WI38 (cell line): Measurements from ENCODE around the gene RNF123.

Source experiments
- H3K4me3 ChIP-seq: 2 replicates; pipeline ENCODE4 v1.5.1; 2011; ENCODE audit warnings: low read depth, mild to moderate bottlenecking, control low read depth, low read length
- CTCF ChIP-seq: IDR thresholded peaks from 2 replicates; pipeline ENCODE4 v1.5.1; 2012; ENCODE audit warnings: low read depth, mild to moderate bottlenecking, control low read depth, low read length

Gene RNF123

GRCh38 chr3:49647741-49648140 lies 41.6 kb upstream of the RNF123 start:
- no peak for TF ChIP-seq CTCF
- no peak overlapping the region for H3K4me3 ChIP-seq

GRCh38 chr3:49648354-49649019 lies 40.9 kb upstream of the RNF123 start:
- H3K4me3 ChIP-seq = no peak overlapping the region
- TF ChIP-seq CTCF = no peak

GRCh38 chr3:49649576-49649975 lies 39.8 kb upstream of the RNF123 start:
- no peak overlapping the region for H3K4me3 ChIP-seq
- TF ChIP-seq CTCF = no peak

GRCh38 chr3:49650177-49650576 lies 39.2 kb upstream of the RNF123 start:
- H3K4me3 ChIP-seq = no peak overlapping the region
- TF ChIP-seq CTCF = no peak

GRCh38 chr3:49650637-49651036 lies 38.7 kb upstream of the RNF123 start:
- TF ChIP-seq CTCF = no peak

GRCh38 chr3:49652218-49652902 lies 37.0 kb upstream of the RNF123 start:
- no peak for TF ChIP-seq CTCF
- H3K4me3 ChIP-seq = no peak overlapping the region

More at GRCh38 chr3:49650637-49651036, 38.7 kb upstream of the RNF123 start:
- H3K4me3 ChIP-seq = no peak overlapping the region

- H3K4me3 ChIP-seq = no peak overlapping the region
- TF ChIP-seq CTCF = no peak
Measured at GRCh38 chr3:49652903-49653415, 36.4 kb upstream of the RNF123 start.
